ENCODE measurements around the gene MAP2. TPM values are rescaled to one million over a fixed set of nuclear protein-coding genes. Genes with fewer than 3 reads are reported as not detected.

MAP2 gene
- total and polyA plus RNA-seq, 2 of the 8 experiments (the other 6 are each of a cell fraction or from before 2014, with no cell fraction given) = 5.9 to 9.4 TPM

DNA sequence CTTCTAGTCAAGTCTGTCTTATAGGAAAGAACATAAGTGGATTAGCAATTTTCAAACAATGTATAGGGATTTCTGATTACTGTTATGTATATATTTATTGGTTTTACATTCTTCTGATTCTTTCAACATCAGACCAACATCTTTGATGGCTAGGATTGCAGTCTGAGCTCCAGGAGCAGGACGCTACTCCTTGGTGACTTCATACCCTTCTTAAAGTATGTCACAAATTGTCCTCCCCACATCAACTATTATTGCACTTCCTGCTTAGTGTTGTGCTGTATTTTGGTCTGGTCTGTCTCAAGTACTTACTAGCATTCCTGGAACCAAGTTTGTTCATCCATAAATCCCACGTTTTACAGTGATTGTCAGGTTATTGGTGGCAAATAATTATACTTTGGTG, 49.0 kb downstream of the MAP2 start:
- Histone ChIP-seq H3K4me2 (ENCODE audit: insufficient read depth in 1 of 2, low read depth in 2 of 2, low read length in 2 of 2) (no peak overlapping the region), H2AFZ (ENCODE audit: low read length) (no peak overlapping the region), H3K36me3 (ENCODE audit: control insufficient read depth in 2 of 4, insufficient read depth in 4 of 4, low read length in 3 of 4) (no peaks in the 10 kb centered on the region), H3K56ac (replicated peaks; ENCODE audit: insufficient read length, low read depth, low read length) (no peak overlapping the region), H3K23me2 (ENCODE audit: low read depth, low read length) (no peaks in the 10 kb centered on the region), H2BK15ac (ENCODE audit: low read length) (no peak overlapping the region), H3K27ac (ENCODE audit: low read depth, low read length) (no peak overlapping the region), H3K4me3 (ENCODE audit: extremely low read depth in 1 of 4, insufficient read depth in 2 of 4, low read depth in 3 of 4, low read length in 4 of 4) (no peak overlapping the region), H2BK20ac (ENCODE audit: low read length) (no peak overlapping the region), H3K9ac (replicated peaks in 1 of 4; ENCODE audit: extremely low read depth in 1 of 4, low read depth in 3 of 4, low read length in 3 of 4) (no peak overlapping the region), H3K18ac (ENCODE audit: extremely low read depth, low read length) (no peak overlapping the region), H3K27me3 (replicated peaks in 1 of 4; ENCODE audit: control insufficient read depth in 3 of 4, extremely low read depth in 1 of 4, insufficient read depth in 3 of 4, low read length in 3 of 4) (no peaks in the 10 kb centered on the region), H2BK120ac (replicated peaks; ENCODE audit: low read depth, low read length) (no peak overlapping the region), H3K23ac (ENCODE audit: insufficient read length) (no peak overlapping the region), H4K91ac (replicated peaks; ENCODE audit: insufficient read length, low read length) (no peak overlapping the region), H3K14ac (ENCODE audit: insufficient read length) (no peak overlapping the region), H3K9me3 (ENCODE audit: insufficient read depth in 2 of 2, low read depth in 1 of 2, low read length in 1 of 2) (no peaks in the 10 kb centered on the region), H3K79me1 (ENCODE audit: low read depth, low read length) (no peaks in the 10 kb centered on the region), H4K5ac (ENCODE audit: insufficient read length, low read depth, low read length) (no peak overlapping the region), H4K20me1 (replicated peaks in 1 of 2; ENCODE audit: control insufficient read depth in 1 of 2, insufficient read depth in 2 of 2, low read length in 2 of 2) (no peaks in the 10 kb centered on the region), H2BK5ac (ENCODE audit: low read depth, low read length) (no peak overlapping the region), H3K4me1 (replicated peaks in 1 of 4; ENCODE audit: control insufficient read depth in 3 of 4, insufficient read depth in 4 of 4, low read length in 3 of 4) (no peaks in the 10 kb centered on the region; a peak in 2 of 7 replicates), H2AK5ac (ENCODE audit: low read depth, low read length) (no peak overlapping the region), H3K79me2 (ENCODE audit: control insufficient read depth in 1 of 2, insufficient read depth in 2 of 2, low read length in 2 of 2) (no peaks in the 10 kb centered on the region), H4K8ac (ENCODE audit: extremely low read depth, insufficient read depth, low read length) (no peak overlapping the region), H3K4ac (replicated peaks; ENCODE audit: insufficient read length, low read depth, low read length) (no peak overlapping the region), H2BK12ac (ENCODE audit: low read depth, low read length) (no peak overlapping the region)
- CTCF ChIA-PET (ENCODE audit: partially characterized antibody) = interaction anchor here (0.6 to 1.0 kb wide), 2 partner anchors 409 to 724 kb away, joined by 3 read pairs; no protein-coding TSS in a partner anchor
- FAIRE-seq = no peak
- TF ChIP-seq CEBPB (IDR thresholded peaks at IDR 0.05; ENCODE audit: low read depth, low read length) = no peak
- no peak for TF ChIP-seq TEAD4 (IDR thresholded peaks at IDR 0.05; ENCODE audit: low read depth, low read length)
- no peak for TF ChIP-seq JUND (IDR thresholded peaks at IDR 0.05; ENCODE audit: low read length)
- no peak for TF ChIP-seq YY1 (IDR thresholded peaks at IDR 0.05; ENCODE audit: low read depth, low read length)
- TF ChIP-seq EGR1 (IDR thresholded peaks at IDR 0.05; ENCODE audit: borderline replicate concordance, low read depth, low read length) = no peak
- 85% methylated on average over 2 of the region's 2 CpGs; no CpG with 5 or more reads in 1 of the 2 experiments for WGBS, 2 experiments (ENCODE audit: extremely low coverage in 1 of 2, insufficient coverage in 1 of 2, insufficient read length in 1 of 2, insufficient replicate concordance in 2 of 2, low coverage in 1 of 2, low lambda C conversion rate in 2 of 2, missing lambda C conversion rate in 1 of 2)
- POLR2A ChIA-PET (ENCODE audit: partially characterized antibody) = no interaction called here
- DNase-seq (ENCODE audit: low read depth in 1 of 2, low spot score in 2 of 2) = no peak

Measured in H1 (cell line).